Germinal center (tissue), 1 donor: ENCODE measurements around the gene ZFAND3.
"Not testable (repeated sequence)": the region's sequence is repeated elsewhere in the genome, so short reads cannot be mapped to it uniquely, and the experiment has no call there.

ENCODE experiments used
- DNase-seq: peaks from one replicate; pipeline ENCODE4 v3.0.0; 2012; ENCODE audit warnings: mixed read lengths, low spot score

ZFAND3 gene

GRCh38 chr6:38049861-38050397 lies 230.4 kb downstream of the ZFAND3 start:
- DNase-seq = not testable (repeated sequence)

DNA sequence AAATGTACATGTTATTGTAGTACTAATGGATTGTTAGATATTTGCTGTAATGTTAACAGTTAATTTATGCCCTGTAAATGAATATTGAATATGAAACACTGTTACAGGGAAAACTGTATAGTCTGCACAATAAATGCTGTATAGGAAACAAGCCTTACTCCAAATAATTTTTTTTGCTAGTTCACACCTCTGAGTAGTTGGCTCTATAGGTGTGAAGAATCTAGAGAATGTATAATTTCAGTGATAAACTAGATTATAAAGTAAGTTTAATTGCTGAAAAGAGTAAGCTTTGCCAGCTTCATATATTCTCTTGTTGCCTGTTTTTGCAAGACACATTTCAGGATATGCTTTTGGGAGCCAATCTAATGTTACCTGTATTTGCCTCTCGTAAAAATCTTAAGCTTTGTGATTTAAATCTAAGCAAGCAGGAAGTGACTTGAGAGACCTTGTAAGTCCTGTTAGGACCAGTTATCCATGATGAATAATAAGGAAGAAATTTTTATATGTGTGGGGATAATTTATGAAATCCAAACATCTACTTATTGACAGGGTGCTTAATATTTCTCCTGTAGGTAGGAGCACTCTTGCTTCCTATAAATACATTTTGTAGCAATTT lies 232.4 kb downstream of the ZFAND3 start:
- DNase-seq = no peak

DNA sequence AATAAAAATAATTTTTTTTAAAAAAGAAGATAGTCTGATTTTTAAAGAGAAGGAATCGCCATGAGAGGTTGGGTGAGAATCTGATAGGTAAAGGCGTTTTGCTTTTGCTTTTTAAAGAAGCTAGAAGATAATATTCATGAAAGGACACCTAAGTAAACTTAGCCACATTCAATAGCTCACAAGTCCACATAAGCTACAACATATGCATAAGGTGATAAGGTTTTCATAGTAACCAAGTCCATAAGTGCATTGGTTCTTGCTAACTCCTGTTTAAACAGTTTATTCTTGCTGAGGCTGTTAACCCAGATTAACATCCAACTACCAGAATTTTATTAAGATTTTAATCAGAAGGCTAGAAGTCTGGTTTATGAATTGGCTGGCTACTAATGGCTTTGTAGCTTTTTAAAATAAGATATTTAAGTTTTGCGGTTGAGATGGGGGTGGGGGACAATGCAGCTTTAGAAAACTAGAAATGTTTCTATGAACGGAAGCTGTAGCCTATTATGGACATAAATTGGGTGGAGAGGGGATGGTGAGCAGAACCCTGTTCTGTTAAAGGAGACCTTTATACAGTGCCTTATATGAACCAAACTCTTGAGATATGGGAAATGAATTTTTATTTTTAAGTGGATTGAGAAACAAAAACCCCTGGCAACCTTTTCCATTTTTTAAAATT lies 235.1 kb downstream of the ZFAND3 start:
- DNase-seq = no peak

GRCh38 chr6:38055203-38055589 lies 235.7 kb downstream of the ZFAND3 start:
- no peak for DNase-seq

DNA sequence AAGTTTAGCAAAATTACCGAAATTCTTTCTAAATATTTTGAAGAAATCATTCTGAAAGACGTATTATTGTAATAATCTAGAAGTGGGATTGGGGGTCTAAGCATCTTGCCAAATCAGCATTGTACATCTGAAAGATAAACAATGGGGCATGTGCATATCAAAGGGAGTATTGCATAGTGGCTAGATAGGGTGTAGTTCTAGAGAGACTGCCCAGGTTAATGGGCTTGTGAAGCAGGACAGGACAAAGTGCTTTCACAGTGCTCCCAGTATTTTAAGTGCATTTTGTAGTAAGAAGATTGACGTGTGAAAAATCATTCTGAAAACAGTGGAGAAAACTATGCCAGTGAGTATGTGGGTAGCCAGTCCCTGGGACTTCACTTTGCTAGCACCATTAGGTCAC lies 236.8 kb downstream of the ZFAND3 start:
- no peak for DNase-seq

DNA sequence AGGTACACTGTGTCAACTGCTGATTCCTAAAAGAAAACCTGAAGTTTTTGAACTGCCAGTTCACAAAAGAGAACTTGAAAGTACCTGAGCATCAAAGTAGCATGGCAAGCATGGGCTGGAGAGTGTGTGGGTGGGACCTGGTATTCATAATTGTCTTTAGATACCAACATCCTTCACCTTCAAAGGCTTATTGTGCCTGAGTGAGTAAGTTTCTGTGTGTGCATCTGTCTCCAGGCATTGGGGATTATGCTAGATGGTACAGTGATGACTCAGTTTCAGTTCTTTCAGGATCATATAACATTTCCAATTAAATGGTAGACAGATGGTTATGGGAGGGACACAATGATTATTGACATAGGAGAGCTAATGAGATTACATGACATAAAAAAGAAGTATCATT lies 238.5 kb downstream of the ZFAND3 start:
- DNase-seq = no peak

GRCh38 chr6:38062066-38062465 lies 242.5 kb downstream of the ZFAND3 start:
- no peak for DNase-seq

DNA sequence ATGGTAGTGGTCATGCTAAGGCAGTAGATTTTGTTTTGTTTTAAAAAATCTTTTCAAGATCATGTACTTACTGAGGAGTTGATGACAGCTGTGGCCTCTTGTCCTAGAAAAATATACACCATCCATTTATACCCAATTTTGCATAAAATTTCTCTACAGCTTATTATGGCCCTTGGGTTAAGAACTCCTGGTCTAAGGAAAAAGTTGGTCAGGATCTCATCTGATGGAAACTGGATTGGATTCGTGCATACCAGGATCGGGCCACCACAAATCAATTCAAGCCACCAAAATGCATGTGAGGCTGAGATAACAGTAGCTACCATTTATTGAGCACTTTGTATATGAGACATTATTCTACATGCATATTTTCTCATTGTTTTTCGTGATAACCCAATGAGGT lies 244.4 kb downstream of the ZFAND3 start:
- no peak for DNase-seq

- no peak for DNase-seq
These were observed 244.9 kb downstream of the ZFAND3 start for GRCh38 chr6:38064431-38064830.

- DNase-seq = peak; percentile 14
These were observed 246.3 kb downstream of the ZFAND3 start for GRCh38 chr6:38065734-38066305.

GRCh38 chr6:38067263-38067980 lies 247.9 kb downstream of the ZFAND3 start:
- peak; percentile 33 for DNase-seq

- no peak for DNase-seq
These were observed 249.5 kb downstream of the ZFAND3 start for GRCh38 chr6:38068854-38069590.

DNA sequence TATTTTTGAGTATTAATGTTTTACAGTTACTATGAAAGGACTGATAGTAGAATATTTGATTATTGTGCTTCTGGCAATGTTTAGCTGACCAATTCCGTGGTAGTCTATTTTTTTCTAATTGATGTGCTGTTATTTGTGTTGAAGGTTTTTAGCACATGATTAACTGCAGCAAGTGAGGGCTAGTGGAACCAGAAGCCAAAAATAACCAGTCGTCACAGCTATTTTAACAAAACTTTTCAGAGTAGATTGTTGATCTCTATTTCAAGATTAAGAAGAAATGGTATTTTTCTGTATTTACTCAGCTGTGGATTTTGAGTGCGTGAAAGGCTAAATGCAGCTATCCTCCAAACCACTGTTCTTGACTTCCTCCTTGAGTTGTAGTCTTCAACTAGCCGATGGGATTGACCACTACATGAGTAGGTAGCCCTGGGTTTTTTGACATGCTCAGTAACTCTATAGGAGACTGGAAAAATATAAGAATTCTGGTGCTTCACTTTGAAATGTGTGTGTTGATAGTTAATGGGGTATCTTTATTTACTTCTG lies 258.0 kb downstream of the ZFAND3 start:
- DNase-seq = peak; percentile 33

- no peak for DNase-seq
These were observed 259.1 kb downstream of the ZFAND3 start for GRCh38 chr6:38078671-38079070.

GRCh38 chr6:38079107-38079506 lies 259.6 kb downstream of the ZFAND3 start:
- no peak for DNase-seq

GRCh38 chr6:38079537-38079936 lies 260.0 kb downstream of the ZFAND3 start:
- DNase-seq = no peak

DNA sequence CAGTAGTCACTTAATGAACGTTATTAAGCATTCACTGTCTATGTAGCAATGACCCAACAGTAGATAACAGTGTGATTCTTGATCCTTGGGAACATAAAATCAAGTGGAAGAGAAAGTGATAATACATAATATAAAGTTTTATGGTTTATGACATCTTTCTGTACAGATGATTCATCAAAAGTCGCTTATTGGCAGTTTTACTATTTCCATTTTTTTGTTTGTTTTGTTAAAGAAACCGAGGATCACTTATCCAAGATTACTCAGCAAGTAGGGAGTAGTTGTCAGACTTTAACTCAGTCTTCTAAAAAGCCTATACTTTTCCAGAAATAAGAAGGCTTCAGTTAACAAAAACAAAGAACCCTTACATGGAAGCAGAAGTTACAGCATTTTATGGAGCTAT lies 260.8 kb downstream of the ZFAND3 start:
- DNase-seq = no peak

DNA sequence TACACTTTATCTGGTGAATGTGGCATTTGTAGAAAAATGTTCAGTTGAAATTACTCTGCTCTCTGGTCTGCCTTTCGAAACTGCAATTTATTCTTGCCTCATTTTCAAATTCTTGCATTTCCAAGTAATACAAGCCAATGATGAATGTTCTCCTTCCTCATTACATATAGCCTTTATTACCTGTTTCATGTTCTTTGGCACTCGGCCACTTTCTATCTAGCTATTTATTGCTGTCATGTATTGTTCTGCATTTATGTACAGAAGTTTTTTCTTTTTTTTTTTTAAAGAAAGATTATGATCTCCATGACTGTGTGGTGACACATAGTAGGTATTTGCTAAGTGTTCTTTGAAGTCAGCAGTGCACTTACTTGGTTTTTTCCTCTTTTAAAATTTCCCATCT lies 261.4 kb downstream of the ZFAND3 start:
- no peak for DNase-seq

DNA sequence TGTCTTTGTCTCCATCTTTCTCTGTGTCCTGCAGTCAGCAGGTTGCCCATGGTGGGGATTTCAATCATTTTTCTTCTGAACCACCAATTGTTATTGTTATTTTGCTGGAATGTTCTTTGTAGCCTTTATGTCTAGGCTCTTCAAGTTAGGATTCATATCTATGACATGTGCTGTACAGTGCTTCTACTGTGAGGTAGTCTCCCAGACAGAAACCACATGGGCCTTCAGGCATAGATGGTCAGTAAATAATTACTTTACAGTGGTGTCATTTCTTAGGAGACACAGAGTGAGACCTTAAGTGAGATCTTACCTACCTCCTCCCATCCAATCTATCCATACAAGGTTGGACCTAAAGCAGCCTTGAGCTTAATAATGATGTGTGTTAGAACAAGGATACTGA lies 265.5 kb downstream of the ZFAND3 start:
- no peak for DNase-seq

DNA sequence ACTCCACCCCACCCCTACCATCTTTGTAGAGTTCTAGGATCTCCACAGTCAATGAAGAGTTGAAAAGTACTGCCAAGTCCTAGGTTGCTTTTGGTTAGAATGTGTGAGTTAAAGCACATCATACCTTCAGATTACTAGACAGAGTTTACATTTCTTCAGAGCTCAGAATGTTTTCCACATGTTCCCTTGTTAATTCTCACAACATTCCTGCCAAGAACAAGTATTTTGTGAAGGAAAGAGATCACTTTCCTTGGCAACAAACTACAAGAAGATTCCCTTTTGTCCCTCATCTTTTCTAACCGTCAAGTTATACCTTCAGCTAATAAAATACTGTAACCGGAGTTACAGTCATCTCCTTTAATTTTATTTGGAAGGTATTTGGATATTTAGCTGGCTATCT lies 266.8 kb downstream of the ZFAND3 start:
- DNase-seq = no peak

GRCh38 chr6:38088010-38088409 lies 268.5 kb downstream of the ZFAND3 start:
- no peak for DNase-seq

- DNase-seq = no peak
These were observed 269.3 kb downstream of the ZFAND3 start for GRCh38 chr6:38088829-38089228.
